Stromal cell of bone marrow (primary cell): ENCODE measurements around the gene TCEANC2.
"Not testable (repeated sequence)": the region's sequence is repeated elsewhere in the genome, so short reads cannot be mapped to it uniquely, and the experiment has no call there.

ENCODE experiments used
- DNase-seq: peaks from one replicate; pipeline ENCODE4 v3.0.0-alpha.2; 2012; ENCODE audit warnings: low read depth

TCEANC2 gene

GRCh38 chr1:54088385-54088784, 35.0 kb downstream of the TCEANC2 start:
- no peak for DNase-seq

DNA sequence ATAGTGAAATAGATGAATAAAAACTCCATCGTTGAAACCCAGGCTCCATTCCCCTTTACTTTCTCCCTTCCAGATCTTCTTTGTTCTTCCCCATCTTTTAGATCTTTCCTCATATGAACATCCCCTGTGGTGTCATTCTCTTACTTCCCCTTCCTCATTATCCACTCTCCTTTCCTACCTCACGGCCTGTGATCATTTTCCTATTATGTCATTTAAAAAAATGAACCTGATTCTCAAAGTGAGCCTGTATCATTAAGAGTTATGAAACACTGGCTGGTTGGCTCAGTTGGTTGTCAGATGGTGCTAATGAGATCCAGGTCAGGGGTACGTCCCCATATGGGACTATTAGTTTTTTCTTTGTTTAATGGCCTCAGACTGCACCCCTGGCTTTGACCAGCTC, 38.3 kb downstream of the TCEANC2 start:
- DNase-seq = no peak

GRCh38 chr1:54094001-54094729, 40.8 kb downstream of the TCEANC2 start:
- no peak for DNase-seq

- DNase-seq = not testable (repeated sequence)
Measured at GRCh38 chr1:54094730-54095105, 41.3 kb downstream of the TCEANC2 start.

- DNase-seq = no peak
Measured at GRCh38 chr1:54095546-54096226, 42.3 kb downstream of the TCEANC2 start.

DNA sequence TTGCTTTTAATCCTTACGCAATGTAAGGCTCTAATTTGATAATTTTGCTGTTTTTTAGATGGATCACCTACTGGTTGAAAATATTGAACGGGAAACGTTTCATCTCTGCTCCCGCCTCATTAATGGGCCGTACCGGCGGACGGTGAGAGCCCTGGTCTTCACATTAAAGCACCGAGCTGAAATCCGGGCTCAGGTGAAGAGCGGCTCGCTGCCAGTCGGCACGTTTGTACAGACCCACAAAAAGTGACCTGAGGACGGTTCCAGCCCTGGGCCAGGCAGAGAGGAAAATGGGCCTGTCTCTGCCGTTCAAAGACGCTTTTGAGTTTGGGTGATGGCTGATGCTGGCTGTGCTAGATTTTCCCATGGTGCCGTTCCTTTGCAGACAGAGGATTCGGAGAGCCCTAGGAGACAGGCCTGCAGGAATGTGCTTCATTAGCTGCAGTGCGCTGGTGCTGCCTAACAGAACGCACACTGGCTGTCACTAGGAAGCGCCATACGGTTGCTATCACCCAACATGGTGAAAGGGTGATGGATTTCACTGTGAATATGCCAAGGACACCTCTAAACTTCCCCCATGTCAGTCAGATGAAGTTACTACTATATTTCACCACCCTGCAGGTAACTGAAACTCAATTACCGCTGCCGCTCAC, 42.9 kb downstream of the TCEANC2 start:
- no peak for DNase-seq

DNA sequence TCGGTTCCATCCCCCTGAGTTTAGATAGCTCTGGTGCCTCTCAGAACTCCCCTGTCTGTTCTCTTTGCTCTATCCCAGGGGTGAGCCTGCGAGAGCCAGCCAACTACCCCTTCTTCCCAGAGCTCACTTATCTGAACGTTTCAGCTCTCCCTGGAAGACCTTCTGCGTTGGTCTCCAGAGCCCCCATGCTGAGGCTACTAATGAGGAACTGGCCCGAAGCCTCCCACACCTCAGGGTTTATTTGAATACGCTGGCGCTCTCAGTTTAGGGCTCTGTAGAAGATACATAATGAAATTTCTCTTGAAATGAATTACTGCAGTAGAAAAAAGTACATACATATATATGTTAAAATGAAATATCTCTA, 43.5 kb downstream of the TCEANC2 start:
- no peak for DNase-seq

DNA sequence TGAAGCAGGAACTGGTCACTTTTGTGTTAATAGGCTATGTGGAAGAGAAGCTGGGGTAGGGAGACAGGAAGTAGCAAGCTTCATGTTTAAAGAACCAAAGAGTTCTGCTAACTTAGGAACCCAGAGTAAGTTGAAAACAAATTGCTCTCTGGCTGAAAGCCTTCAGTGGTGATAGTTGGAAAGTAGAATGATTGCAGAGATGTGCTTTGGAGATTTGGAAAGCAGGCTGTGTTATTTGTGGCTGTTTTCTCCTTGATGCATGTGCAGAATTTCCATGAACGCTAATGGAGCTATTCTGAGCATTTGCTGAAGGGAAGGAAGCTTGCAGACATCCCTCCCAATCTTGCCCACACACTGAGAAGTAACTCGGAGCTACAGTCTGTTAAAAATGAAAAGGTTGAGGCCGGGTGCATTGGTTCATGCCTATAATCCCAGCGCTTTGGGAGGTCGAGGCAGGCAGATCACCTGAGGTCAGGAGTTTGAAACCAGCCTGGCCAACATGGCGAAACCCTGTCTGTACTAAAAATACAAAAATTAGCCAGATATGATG, 45.7 kb downstream of the TCEANC2 start:
- DNase-seq = no peak

DNA sequence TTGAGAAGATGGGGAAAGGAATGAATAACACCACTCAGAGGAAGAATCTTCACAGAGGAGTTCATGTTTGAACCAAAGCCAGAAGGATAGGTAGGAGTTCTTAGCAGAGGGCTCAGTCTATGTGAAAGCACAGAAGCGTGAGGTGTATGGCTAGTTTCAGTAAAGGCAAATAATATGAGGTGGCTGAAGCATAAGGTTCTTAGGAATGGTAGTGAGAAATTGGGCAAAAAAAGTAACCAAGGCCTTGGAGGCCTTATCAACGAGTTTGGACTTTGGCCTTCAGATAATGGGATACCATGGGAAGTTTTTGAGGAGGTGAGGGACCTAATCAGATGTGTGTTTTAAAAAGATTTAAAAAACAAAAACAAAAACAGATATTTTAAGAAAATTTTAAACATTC, 47.1 kb downstream of the TCEANC2 start:
- DNase-seq = no peak

GRCh38 chr1:54103414-54103813, 50.0 kb downstream of the TCEANC2 start:
- no peak for DNase-seq

- DNase-seq = not testable (repeated sequence)
Measured at GRCh38 chr1:54104613-54105012, 51.2 kb downstream of the TCEANC2 start.

GRCh38 chr1:54105080-54105479, 51.7 kb downstream of the TCEANC2 start:
- no peak for DNase-seq

DNA sequence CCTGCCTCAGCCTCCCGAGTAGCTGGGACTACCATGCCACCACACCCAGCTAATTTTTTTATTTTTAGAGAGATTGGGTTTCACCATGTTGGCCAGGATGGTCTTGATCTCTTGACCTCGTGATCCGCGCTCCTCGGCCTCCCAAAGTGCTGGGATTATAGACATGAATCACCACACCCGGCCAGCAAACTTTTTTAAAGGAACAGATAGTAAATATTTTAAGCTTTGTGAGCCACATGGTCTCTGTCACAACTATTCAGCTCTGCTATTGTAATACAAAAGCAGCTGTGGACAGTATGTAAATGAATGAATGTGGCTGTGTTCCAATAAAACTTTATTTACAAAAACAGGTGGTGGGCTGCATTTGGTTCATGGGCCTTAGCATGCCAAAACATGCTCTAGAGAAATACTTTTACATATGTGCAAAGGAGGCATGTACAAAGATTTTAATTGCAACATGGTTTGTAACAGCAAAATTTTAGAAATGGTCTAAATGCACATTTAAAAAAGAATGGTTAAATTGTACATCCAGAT, 52.4 kb downstream of the TCEANC2 start:
- DNase-seq = no peak

GRCh38 chr1:54107131-54107530, 53.7 kb downstream of the TCEANC2 start:
- no peak for DNase-seq

DNA sequence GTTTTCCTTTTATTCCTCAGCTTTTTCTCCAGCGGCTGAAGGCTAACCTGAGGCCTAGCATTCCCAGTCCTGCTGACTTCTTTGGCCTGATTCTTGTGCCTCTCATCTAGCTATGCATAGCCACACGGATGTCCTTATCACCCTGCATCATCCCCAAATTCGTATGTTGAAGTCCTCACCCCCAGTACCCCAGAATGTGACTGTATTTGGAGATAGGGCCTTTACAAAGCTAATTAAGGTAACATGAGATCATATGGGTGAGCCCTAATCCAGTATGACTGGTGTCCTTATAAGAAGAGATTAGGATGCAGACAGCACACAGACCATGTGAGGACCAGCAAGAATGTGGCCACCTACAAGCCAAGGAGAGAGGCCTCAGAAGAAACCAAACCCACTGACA, 54.7 kb downstream of the TCEANC2 start:
- DNase-seq = no peak

DNA sequence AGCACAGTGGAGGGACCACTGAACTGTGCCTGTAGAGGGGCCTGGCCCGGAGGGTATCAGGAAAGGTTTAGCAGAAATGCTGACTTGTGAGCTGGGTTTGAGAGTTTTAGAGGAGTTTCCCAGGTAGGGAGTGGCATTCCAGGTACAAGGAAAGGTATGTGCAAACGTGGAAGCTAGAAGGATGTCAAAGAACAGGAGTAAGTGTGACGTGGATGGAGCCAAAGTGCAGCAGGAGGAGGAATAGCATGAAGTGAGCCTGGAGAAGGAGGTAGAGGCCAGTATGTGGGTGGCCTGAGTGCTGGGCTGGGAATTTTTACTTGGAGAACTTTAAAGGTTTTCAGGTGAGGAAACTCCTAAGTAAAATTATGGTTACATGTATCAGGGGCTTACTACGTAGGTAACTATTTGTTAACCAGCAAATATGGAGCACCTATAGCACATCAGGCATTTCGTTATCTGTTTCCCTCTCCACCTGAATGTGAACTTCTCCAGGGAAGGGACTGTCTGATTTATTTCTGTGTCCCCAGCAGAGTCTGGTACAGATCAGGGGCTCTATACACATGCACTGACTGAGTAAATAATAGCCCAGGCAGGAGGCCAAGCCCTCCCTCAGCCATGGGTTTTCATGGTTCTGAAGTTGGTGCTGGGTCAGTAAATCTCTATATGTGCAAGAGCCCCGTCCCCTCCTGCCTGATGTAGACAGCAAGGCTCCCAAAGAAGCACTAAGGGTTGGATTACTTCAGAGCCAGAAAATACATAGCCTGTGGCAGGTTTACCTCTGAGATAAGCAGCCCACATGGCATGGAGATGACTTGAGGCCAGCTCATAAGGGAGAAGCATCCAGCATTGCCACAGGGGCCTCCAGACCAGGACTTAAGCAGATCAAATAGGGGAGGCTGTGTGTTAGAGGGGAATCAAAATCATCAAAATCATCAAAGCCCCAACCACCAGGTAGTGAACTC, 56.0 kb downstream of the TCEANC2 start:
- no peak for DNase-seq

- DNase-seq = no peak
Measured at GRCh38 chr1:54110996-54111395, 57.6 kb downstream of the TCEANC2 start.

DNA sequence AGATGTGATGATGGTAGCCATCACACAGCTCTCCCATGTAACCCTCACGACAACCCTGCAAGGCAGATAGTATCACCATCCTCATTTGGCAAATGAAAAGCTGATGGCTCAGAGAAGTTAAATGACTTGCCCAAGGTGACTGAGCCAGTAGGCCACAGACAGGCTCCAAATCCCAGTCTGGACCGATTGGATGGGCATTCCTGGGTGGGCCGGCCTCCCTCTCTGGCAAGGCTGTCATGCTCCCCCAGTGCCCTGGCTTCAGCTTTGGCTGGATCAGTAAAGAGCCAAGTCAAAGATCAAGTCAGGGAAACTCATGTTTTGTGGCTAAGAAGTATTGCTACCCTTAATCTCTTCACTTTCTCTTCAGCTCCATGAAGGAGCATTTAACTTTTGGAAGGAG, 58.2 kb downstream of the TCEANC2 start:
- no peak for DNase-seq

GRCh38 chr1:54112027-54112426, 58.6 kb downstream of the TCEANC2 start:
- DNase-seq = no peak

GRCh38 chr1:54112705-54113368, 59.4 kb downstream of the TCEANC2 start:
- no peak for DNase-seq

DNA sequence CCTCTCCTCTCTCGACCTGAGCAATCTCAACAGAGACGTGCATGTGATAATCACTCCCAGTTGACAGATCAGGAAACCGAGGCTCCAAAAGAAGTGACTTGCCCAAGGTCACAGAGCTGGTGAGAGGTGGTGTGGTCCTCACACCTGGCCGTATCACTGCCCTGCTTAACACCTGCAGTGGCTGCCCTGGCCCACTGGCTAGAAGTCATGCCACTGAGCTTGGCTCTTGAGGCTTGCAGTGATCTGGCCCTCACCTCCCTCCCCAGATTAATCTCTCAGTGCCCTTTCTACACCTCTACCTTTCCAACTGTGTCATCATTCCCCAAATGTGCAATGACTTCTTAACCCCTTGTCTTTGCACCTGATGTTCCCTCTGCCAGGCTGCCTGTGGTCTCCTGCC, 60.6 kb downstream of the TCEANC2 start:
- DNase-seq = no peak
